Tibial nerve (tissue), 4 donors: ENCODE results near the gene SUGP1. TPM values are rescaled to one million over a fixed set of nuclear protein-coding genes. Genes with fewer than 3 reads are reported as not detected.

Source experiments
- DNase-seq, 2 donors: peaks; one replicate each; pipeline ENCODE4 v3.0.0-alpha.2; 2019; ENCODE audit warnings: low spot score in 2 of 2
- H3K27ac ChIP-seq, 4 donors: fragments of 200-600 bp; sonication (generic) in 3 of 4; one replicate each; pipeline ENCODE4 v1.5.1; 2017 to 2019; ENCODE audit warnings: mild to moderate bottlenecking in 1 of 4
- H3K27me3 ChIP-seq, 2 donors: fragments of 200-600 bp; sonication (generic) in 1 of 2; one replicate each; pipeline versions ENCODE4 v1.5.1 to v1.6.0; 2017 to 2019
- H3K36me3 ChIP-seq, 3 donors: fragments of 200-600 bp; sonication (generic); one replicate each; pipeline ENCODE4 v1.5.1; 2018 to 2019
- H3K4me1 ChIP-seq, 4 donors: fragments of 200-600 bp; sonication (generic) in 3 of 4; one replicate each; pipeline ENCODE4 v1.5.1; 2017 to 2019
- H3K4me3 ChIP-seq, 4 donors: fragments of 200-600 bp; sonication (generic) in 3 of 4; one replicate each; pipeline ENCODE4 v1.5.1; 2017 to 2019; ENCODE audit warnings: mild to moderate bottlenecking in 1 of 4, moderate library complexity in 1 of 4
- H3K9me3 ChIP-seq, 4 donors: fragments of 200-600 bp; sonication (generic) in 3 of 4; one replicate each; pipeline ENCODE4 v1.5.1; 2017 to 2019
- CTCF ChIP-seq, 5 experiments: fragments of 200-600 bp in 3 of 5; fragments of 450-650 bp in 2 of 5; sonication (generic) in 3 of 5; IDR thresholded peaks; one replicate each; pipeline ENCODE4 v1.5.1; 2016 to 2019; ENCODE audit warnings: antibody characterized with exemption in 5 of 5, mild to moderate bottlenecking in 3 of 5, moderate library complexity in 2 of 5
- EP300 ChIP-seq, 2 donors: sonication (generic); formaldehyde crosslinking; IDR thresholded peaks; one replicate each; pipeline ENCODE4 v1.6.1; 2017; ENCODE audit warnings: antibody characterized with exemption in 2 of 2, mild to moderate bottlenecking in 1 of 2
- POLR2A ChIP-seq, 2 donors: fragments of 450-650 bp; IDR thresholded peaks; one replicate each; pipeline ENCODE4 v1.6.1; 2017; ENCODE audit warnings: antibody characterized with exemption in 2 of 2, mild to moderate bottlenecking in 2 of 2, moderate library complexity in 2 of 2
- WGBS, 2 donors: methylation state at CpG; one replicate each; pipeline ENCODE4 v1.1.5; 2018; 5-methylcytosine and 5-hydroxymethylcytosine counted together
- total RNA-seq, 4 donors: library from RNA; depleted of rRNA; stranded (reverse); fragments of >200 nt; gene quantifications; one replicate each; pipeline ENCODE4 v1.1.0, GENCODE V29; 2016

The SUGP1 gene
- total RNA-seq, 4 donors from 2014 or later, result 21.6 to 36.0 (median 27.5) TPM

GRCh38 chr19:19260417-19261214 lies 59.7 kb downstream of the SUGP1 start:
- peaks cover 0 to 49% of the 10 kb centered on the region in 2 donors for H3K27me3 ChIP-seq

DNA sequence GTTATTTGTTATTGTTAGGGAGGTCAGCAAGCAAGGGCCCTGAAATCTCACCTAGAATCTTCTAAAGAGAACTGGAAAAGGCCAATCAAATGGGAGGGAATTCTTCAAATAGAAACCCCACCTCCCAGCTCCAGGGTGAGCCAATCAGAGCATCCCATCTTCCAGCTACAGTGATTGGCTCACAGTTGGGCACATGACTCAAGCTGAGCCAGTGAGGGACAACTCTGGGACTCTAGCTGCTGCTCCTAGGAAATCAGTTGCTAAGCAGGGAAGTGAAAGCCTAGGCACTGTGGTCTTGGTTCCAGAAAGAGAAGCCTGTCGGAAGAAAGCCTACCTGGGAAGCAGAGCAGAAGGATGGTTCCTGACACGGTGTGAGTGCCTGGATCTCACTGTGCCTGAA lies 60.6 kb downstream of the SUGP1 start:
- H3K4me3 ChIP-seq, result no peak overlapping the region
- peaks cover 0 to 14% (median 6%) of the 10 kb centered on the region in 4 donors for H3K4me1 ChIP-seq
- H3K27me3 ChIP-seq, result peaks cover 0 to 53% of the 10 kb centered on the region in 2 donors
- H3K36me3 ChIP-seq, result no peaks in the 10 kb centered on the region
- WGBS, 2 donors, result 70 to 71% methylated on average over 2 of the region's 2 CpGs
- peaks cover 0 to 8% (median 0%) of the 10 kb centered on the region in 4 donors for H3K9me3 ChIP-seq
- no peak for DNase-seq
- no peak overlapping the region for H3K27ac ChIP-seq
- TF ChIP-seq EP300 (IDR thresholded peaks at IDR 0.05) (no peak), CTCF (IDR thresholded peaks at IDR 0.05) (no peak), POLR2A (IDR thresholded peaks at IDR 0.05) (no peak)

More at GRCh38 chr19:19260417-19261214, 59.7 kb downstream of the SUGP1 start:
- DNase-seq, result no peak
- Histone ChIP-seq H3K4me3 (no peak overlapping the region), H3K9me3 (peaks cover 0 to 8% (median 0%) of the 10 kb centered on the region in 4 donors), H3K27ac (no peak overlapping the region), H3K36me3 (no peaks in the 10 kb centered on the region), H3K4me1 (peaks cover 0 to 14% (median 6%) of the 10 kb centered on the region in 4 donors)
- 49 to 65% methylated on average over 32 of the region's 36 CpGs for WGBS, 2 donors
- no peak for TF ChIP-seq POLR2A (IDR thresholded peaks at IDR 0.05)
- no peak for TF ChIP-seq EP300 (IDR thresholded peaks at IDR 0.05)
- TF ChIP-seq CTCF (IDR thresholded peaks at IDR 0.05), result no peak

- Histone ChIP-seq H3K36me3 (no peaks in the 10 kb centered on the region), H3K27ac (no peak overlapping the region), H3K27me3 (peaks cover 0 to 60% of the 10 kb centered on the region in 2 donors), H3K9me3 (peaks cover 0 to 8% (median 0%) of the 10 kb centered on the region in 4 donors), H3K4me3 (no peak overlapping the region), H3K4me1 (peaks cover 0 to 14% (median 6%) of the 10 kb centered on the region in 4 donors)
- 91 to 93% methylated on average over 41 of the region's 41 CpGs for WGBS, 2 donors
- DNase-seq, result no peak
- TF ChIP-seq CTCF (IDR thresholded peaks at IDR 0.05) (no peak), EP300 (IDR thresholded peaks at IDR 0.05) (no peak), POLR2A (IDR thresholded peaks at IDR 0.05) (no peak)
Measured at GRCh38 chr19:19258589-19259338, 61.5 kb downstream of the SUGP1 start.

- no peak overlapping the region for H3K4me3 ChIP-seq
- TF ChIP-seq EP300 (IDR thresholded peaks at IDR 0.05) (no peak), CTCF (IDR thresholded peaks at IDR 0.05) (no peak), POLR2A (IDR thresholded peaks at IDR 0.05) (no peak)
- peaks cover 0 to 8% (median 0%) of the 10 kb centered on the region in 4 donors for H3K9me3 ChIP-seq
- no peaks in the 10 kb centered on the region for H3K36me3 ChIP-seq
- 83 to 91% methylated on average over 53 to 59 of the region's 72 CpGs for WGBS, 2 donors
- peaks cover 0 to 62% of the 10 kb centered on the region in 2 donors for H3K27me3 ChIP-seq
- no peak for DNase-seq
- peaks cover 0 to 14% (median 6%) of the 10 kb centered on the region in 4 donors for H3K4me1 ChIP-seq
- no peak overlapping the region for H3K27ac ChIP-seq
Measured at GRCh38 chr19:19257836-19258588, 62.3 kb downstream of the SUGP1 start.
